ENCODE data around the gene LCP2. TPM values are rescaled to one million over a fixed set of nuclear protein-coding genes. Genes with fewer than 3 reads are reported as not detected.

The LCP2 gene
- total RNA-seq, 8 experiments from 2014 or later = 0.25 to 3.3 (median 0.64) TPM; not detected in 1

- 0 to 100% (median 73%) methylated on average over 1 to 5 of the region's 8 CpGs; no CpG with 5 or more reads in 2 of the 10 experiments for WGBS, 10 experiments
- Histone ChIP-seq H3K27ac (no peak overlapping the region), H3K4me3 (no peak overlapping the region), H3K4me1 (replicated peaks in 1 of 2) (peaks cover 23 to 29% of the 10 kb centered on the region in 2 donors)
- ATAC-seq (replicated peaks in 6 of 8) = no peak
- in situ Hi-C loops (cut with MboI; ENCODE audit: low pct_unique_long_range_greater_than_20kb in 2 of 9, low sequenced_read_pairs in 9 of 9, unreplicated experiment in 9 of 9) = loop anchor here in 1 of 9 experiments (10.0 kb wide), 1 partner anchor 139 kb away; no protein-coding TSS in a partner anchor
Observed at GRCh38 chr5:170275376-170275994, 22.1 kb downstream of the LCP2 start.

- peak in 7 of 8 experiments; percentile 64 to 94 (median 84) for ATAC-seq (replicated peaks in 6 of 8)
Observed at GRCh38 chr5:170273968-170274710, 23.4 kb downstream of the LCP2 start.

GRCh38 chr5:170270293-170271069 lies 27.1 kb downstream of the LCP2 start:
- H3K4me3 ChIP-seq = no peak overlapping the region
- WGBS, 10 experiments = 0 to 100% (median 83%) methylated on average over 1 to 12 of the region's 15 CpGs; no CpG with 5 or more reads in 3 of the 10 experiments
- peaks cover 31% of the 10 kb centered on the region in 2 donors for H3K4me1 ChIP-seq (replicated peaks in 1 of 2)
- H3K27ac ChIP-seq = no peak overlapping the region
- in situ Hi-C loops (cut with MboI; ENCODE audit: low pct_unique_long_range_greater_than_20kb in 2 of 9, low sequenced_read_pairs in 9 of 9, unreplicated experiment in 9 of 9) = loop anchor here in 2 of 9 experiments (10.0 to 25.0 kb wide), 3 partner anchors 142 to 342 kb away; no protein-coding TSS in a partner anchor
- ATAC-seq (replicated peaks in 6 of 8) = no peak

More at GRCh38 chr5:170273968-170274710, 23.4 kb downstream of the LCP2 start:
- in situ Hi-C loops (cut with MboI; ENCODE audit: low pct_unique_long_range_greater_than_20kb in 2 of 9, low sequenced_read_pairs in 9 of 9, unreplicated experiment in 9 of 9) = loop anchor here in 2 of 9 experiments (10.0 to 25.0 kb wide), 3 partner anchors 138 to 338 kb away; no protein-coding TSS in a partner anchor
- Histone ChIP-seq H3K4me3 (no peak overlapping the region), H3K27ac (no peak overlapping the region), H3K4me1 (replicated peaks in 1 of 2) (peaks cover 12 to 17% of the 10 kb centered on the region in 2 donors)
- 20 to 90% (median 64%) methylated on average over 1 to 5 of the region's 8 CpGs; no CpG with 5 or more reads in 4 of the 10 experiments for WGBS, 10 experiments

GRCh38 chr5:170269579-170269978 lies 28.0 kb downstream of the LCP2 start:
- WGBS, 10 experiments = 67 to 96% (median 90%) methylated on average over 1 to 7 of the region's 7 CpGs; no CpG with 5 or more reads in 1 of the 10 experiments
- no peak for ATAC-seq (replicated peaks in 6 of 8)
- H3K27ac ChIP-seq = no peak overlapping the region

GRCh38 chr5:170268884-170269283 lies 28.7 kb downstream of the LCP2 start:
- H3K27ac ChIP-seq = no peak overlapping the region
- 18 to 100% (median 43%) methylated on average over 1 to 3 of the region's 3 CpGs; no CpG with 5 or more reads in 6 of the 10 experiments for WGBS, 10 experiments
- in situ Hi-C loops (cut with MboI; ENCODE audit: low pct_unique_long_range_greater_than_20kb in 2 of 9, low sequenced_read_pairs in 9 of 9, unreplicated experiment in 9 of 9) = loop anchor here in 2 of 9 experiments (25.0 kb wide), 2 partner anchors 143 to 343 kb away; no protein-coding TSS in a partner anchor
- H3K4me3 ChIP-seq = no peak overlapping the region
- H3K4me1 ChIP-seq (replicated peaks in 1 of 2) = peaks cover 34 to 36% of the 10 kb centered on the region in 2 donors
- peak in 2 of 8 experiments; percentile 46 to 51 for ATAC-seq (replicated peaks in 6 of 8)

More at GRCh38 chr5:170269579-170269978, 28.0 kb downstream of the LCP2 start:
- no peak overlapping the region for H3K4me3 ChIP-seq
- in situ Hi-C loops (cut with MboI; ENCODE audit: low pct_unique_long_range_greater_than_20kb in 2 of 9, low sequenced_read_pairs in 9 of 9, unreplicated experiment in 9 of 9) = loop anchor here in 2 of 9 experiments (25.0 kb wide), 2 partner anchors 143 to 343 kb away; no protein-coding TSS in a partner anchor
- H3K4me1 ChIP-seq (replicated peaks in 1 of 2) = peaks cover 34 to 37% of the 10 kb centered on the region in 2 donors

- Histone ChIP-seq H3K4me1 (replicated peaks in 1 of 2) (peaks cover 34% of the 10 kb centered on the region in 2 donors), H3K4me3 (no peak overlapping the region), H3K27ac (no peak overlapping the region)
- in situ Hi-C loops (cut with MboI; ENCODE audit: low pct_unique_long_range_greater_than_20kb in 2 of 9, low sequenced_read_pairs in 9 of 9, unreplicated experiment in 9 of 9) = loop anchor here in 2 of 9 experiments (25.0 kb wide), 2 partner anchors 144 to 344 kb away; no protein-coding TSS in a partner anchor
- WGBS, 10 experiments = 0 to 70% (median 30%) methylated on average over 2 to 3 of the region's 15 CpGs; no CpG with 5 or more reads in 3 of the 10 experiments
- no peak for ATAC-seq (replicated peaks in 6 of 8)
Observed at GRCh38 chr5:170268153-170268689, 29.4 kb downstream of the LCP2 start.

GRCh38 chr5:170267431-170268152 lies 30.0 kb downstream of the LCP2 start:
- H3K27ac ChIP-seq = no peak overlapping the region
- no peak overlapping the region for H3K4me3 ChIP-seq
- 0 to 71% (median 25%) methylated on average over 2 to 13 of the region's 16 CpGs; no CpG with 5 or more reads in 1 of the 10 experiments for WGBS, 10 experiments
- H3K4me1 ChIP-seq (replicated peaks in 1 of 2) = peaks cover 34% of the 10 kb centered on the region in 2 donors
- ATAC-seq (replicated peaks in 6 of 8) = peak in 7 of 8 experiments; percentile 30 to 93 (median 47)
- in situ Hi-C loops (cut with MboI; ENCODE audit: low pct_unique_long_range_greater_than_20kb in 2 of 9, low sequenced_read_pairs in 9 of 9, unreplicated experiment in 9 of 9) = loop anchor here in 2 of 9 experiments (25.0 kb wide), 2 partner anchors 145 to 345 kb away; no protein-coding TSS in a partner anchor

GRCh38 chr5:170266570-170267381 lies 30.8 kb downstream of the LCP2 start:
- in situ Hi-C loops (cut with MboI; ENCODE audit: low pct_unique_long_range_greater_than_20kb in 2 of 9, low sequenced_read_pairs in 9 of 9, unreplicated experiment in 9 of 9) = loop anchor here in 2 of 9 experiments (25.0 kb wide), 2 partner anchors 146 to 346 kb away; no protein-coding TSS in a partner anchor
- H3K4me1 ChIP-seq (replicated peaks in 1 of 2) = peaks cover 34 to 36% of the 10 kb centered on the region in 2 donors
- H3K4me3 ChIP-seq = no peak overlapping the region
- H3K27ac ChIP-seq = no peak overlapping the region
- ATAC-seq (replicated peaks in 6 of 8) = peak in 3 of 8 experiments; percentile 19 to 39 (median 29)
- 0 to 77% (median 70%) methylated on average over 2 to 10 of the region's 17 CpGs; no CpG with 5 or more reads in 1 of the 10 experiments for WGBS, 10 experiments

GRCh38 chr5:170265522-170265921 lies 32.1 kb downstream of the LCP2 start:
- ATAC-seq (replicated peaks in 6 of 8) = peak; percentile 67 to 99 (median 96)
- Histone ChIP-seq H3K4me3 (no peak overlapping the region), H3K27ac (peak overlapping the region; percentile 50 to 61), H3K4me1 (replicated peaks in 1 of 2) (peaks cover 34 to 46% of the 10 kb centered on the region in 2 donors)
- in situ Hi-C loops (cut with MboI; ENCODE audit: low pct_unique_long_range_greater_than_20kb in 2 of 9, low sequenced_read_pairs in 9 of 9, unreplicated experiment in 9 of 9) = loop anchor here in 2 of 9 experiments (25.0 kb wide), 2 partner anchors 147 to 347 kb away; no protein-coding TSS in a partner anchor
- WGBS, 10 experiments = 0 to 9% (median 0%) methylated on average over 1 to 5 of the region's 5 CpGs

- in situ Hi-C loops (cut with MboI; ENCODE audit: low pct_unique_long_range_greater_than_20kb in 2 of 9, low sequenced_read_pairs in 9 of 9, unreplicated experiment in 9 of 9) = loop anchor here in 2 of 9 experiments (25.0 kb wide), 2 partner anchors 148 to 348 kb away; no protein-coding TSS in a partner anchor
- H3K4me1 ChIP-seq (replicated peaks in 1 of 2) = peaks cover 34 to 46% of the 10 kb centered on the region in 2 donors
- H3K27ac ChIP-seq = no peak overlapping the region
- no peak for ATAC-seq (replicated peaks in 6 of 8)
- 13 to 94% (median 89%) methylated on average over 2 to 4 of the region's 4 CpGs; no CpG with 5 or more reads in 2 of the 10 experiments for WGBS, 10 experiments
- no peak overlapping the region for H3K4me3 ChIP-seq
Observed at GRCh38 chr5:170263906-170264305, 33.7 kb downstream of the LCP2 start.
